Activated naive CD8-positive, alpha-beta T cell treated with anti-CD3 and anti-CD28 coated beads for 36 hours (primary cell): ENCODE measurements around the gene EFNB2. TPM values are rescaled to one million over a fixed set of nuclear protein-coding genes. Genes with fewer than 3 reads are reported as not detected.

Source experiments
- DNase-seq: peaks from one replicate; pipeline ENCODE4 v3.0.0; 2021
- H3K27ac Mint-ChIP-seq: one replicate; pipeline ENCODE4 v1.8.0; 2022; ENCODE audit warnings: mild to moderate bottlenecking, moderate library complexity, mixed read lengths
- H3K27me3 Mint-ChIP-seq: one replicate; pipeline ENCODE4 v1.8.0; 2022; ENCODE audit warnings: mild to moderate bottlenecking, mixed read lengths
- H3K36me3 Mint-ChIP-seq: one replicate; pipeline ENCODE4 v1.8.0; 2021; ENCODE audit warnings: mild to moderate bottlenecking, mixed read lengths
- H3K4me1 Mint-ChIP-seq: one replicate; pipeline ENCODE4 v1.8.0; 2021; ENCODE audit warnings: mixed read lengths
- H3K4me3 Mint-ChIP-seq: one replicate; pipeline ENCODE4 v1.8.0; 2022; ENCODE audit warnings: mild to moderate bottlenecking, moderate library complexity, mixed read lengths
- H3K9me3 Mint-ChIP-seq: one replicate; pipeline ENCODE4 v1.8.0; 2022; ENCODE audit warnings: mixed read lengths
- total RNA-seq, 2 experiments: library from RNA; stranded (reverse); gene quantifications; one replicate each; pipeline ENCODE4 v1.2.3, GENCODE V29; 2021

EFNB2 gene
- total RNA-seq, 2 experiments from 2014 or later: 0.06 to 0.08 TPM

DNA sequence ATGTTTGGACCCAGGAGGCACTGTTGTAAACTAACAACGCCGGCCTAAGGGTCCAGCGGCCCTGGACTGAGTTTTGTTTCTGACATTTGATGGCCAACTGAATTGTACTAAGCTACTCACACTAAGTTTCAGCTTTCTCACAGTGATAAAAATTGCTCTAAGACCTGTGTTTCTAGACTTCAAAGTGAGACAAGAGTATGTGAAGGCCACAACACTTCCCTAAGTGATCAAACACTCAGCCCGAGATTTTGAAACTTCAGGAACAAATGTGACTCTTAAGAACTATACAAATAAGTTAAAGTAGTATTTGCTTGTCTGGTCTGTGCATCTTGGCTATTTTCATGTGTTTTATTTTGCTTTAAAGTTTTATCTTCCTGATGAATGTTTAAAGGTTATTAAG is 30.2 kb downstream of the EFNB2 start:
- no peak for DNase-seq
- H3K27me3 Mint-ChIP-seq: peaks cover 24% of the 10 kb centered on the region
- H3K4me3 Mint-ChIP-seq: no peak overlapping the region
- H3K27ac Mint-ChIP-seq: no peak overlapping the region
- peaks cover 3% of the 10 kb centered on the region for H3K4me1 Mint-ChIP-seq
- H3K9me3 Mint-ChIP-seq: no peaks in the 10 kb centered on the region
- no peaks in the 10 kb centered on the region for H3K36me3 Mint-ChIP-seq

DNA sequence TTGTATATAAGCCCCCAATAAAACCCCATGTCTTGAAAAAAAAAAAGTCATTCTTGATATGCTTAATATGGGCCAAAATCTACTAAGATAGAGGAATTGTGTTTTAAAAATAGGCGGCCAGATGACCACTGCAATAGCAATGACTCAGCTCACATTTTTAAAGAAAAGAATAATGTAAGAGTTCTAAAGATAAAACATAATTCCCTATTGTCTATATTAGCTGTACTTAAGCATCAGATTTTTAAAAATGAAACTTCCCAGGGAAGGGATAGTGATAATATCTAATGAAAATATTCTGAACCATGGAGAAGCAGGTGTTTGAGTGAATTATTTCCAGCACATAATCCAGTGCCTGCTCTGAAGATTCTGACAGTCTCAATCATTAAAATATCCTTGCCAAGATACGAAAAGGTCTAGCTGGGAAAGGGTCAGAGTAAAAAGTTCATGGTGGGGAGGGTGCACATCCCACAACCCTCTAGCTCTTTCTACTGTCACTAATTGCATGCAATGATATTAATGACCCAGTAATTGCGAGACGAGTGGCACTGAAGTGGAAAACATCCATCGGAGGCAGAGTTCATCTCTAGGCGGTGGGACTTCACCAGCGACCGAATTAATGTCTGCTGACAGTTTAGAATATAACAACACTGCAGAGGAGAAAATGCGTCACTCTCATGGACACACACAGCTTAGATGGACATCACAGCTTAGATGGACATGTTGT is 31.6 kb downstream of the EFNB2 start:
- peaks cover 7% of the 10 kb centered on the region for H3K4me1 Mint-ChIP-seq
- no peak overlapping the region for H3K27ac Mint-ChIP-seq

DNA sequence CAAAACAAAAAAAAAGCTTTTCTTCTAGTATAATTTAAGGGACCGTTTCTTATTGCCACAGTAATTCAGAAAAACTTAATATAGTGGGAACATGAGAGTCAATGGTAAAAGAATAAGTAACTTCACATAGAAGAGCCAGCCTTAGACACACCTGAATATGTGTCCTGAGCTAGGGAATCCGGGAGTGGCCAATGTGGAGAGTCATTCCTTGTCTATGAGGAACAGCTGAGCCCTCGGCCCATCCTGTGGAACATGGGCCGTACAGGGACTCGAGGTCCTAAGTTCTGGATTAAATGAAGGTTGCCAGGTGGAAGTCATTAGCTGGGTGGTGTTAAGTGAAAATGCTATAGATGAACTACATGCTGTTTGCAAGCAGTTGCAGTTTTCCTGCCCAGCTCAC is 32.2 kb downstream of the EFNB2 start:
- Mint-ChIP-seq H3K4me1 (peaks cover 7% of the 10 kb centered on the region), H3K27ac (no peak overlapping the region), H3K27me3 (peaks cover 32% of the 10 kb centered on the region), H3K4me3 (no peak overlapping the region), H3K36me3 (no peaks in the 10 kb centered on the region), H3K9me3 (no peaks in the 10 kb centered on the region)
- no peak for DNase-seq

More for the DNA sequence above, 31.6 kb downstream of the EFNB2 start:
- Mint-ChIP-seq H3K36me3 (no peaks in the 10 kb centered on the region), H3K27me3 (peaks cover 26% of the 10 kb centered on the region), H3K9me3 (no peaks in the 10 kb centered on the region), H3K4me3 (no peak overlapping the region)
- DNase-seq: no peak

DNA sequence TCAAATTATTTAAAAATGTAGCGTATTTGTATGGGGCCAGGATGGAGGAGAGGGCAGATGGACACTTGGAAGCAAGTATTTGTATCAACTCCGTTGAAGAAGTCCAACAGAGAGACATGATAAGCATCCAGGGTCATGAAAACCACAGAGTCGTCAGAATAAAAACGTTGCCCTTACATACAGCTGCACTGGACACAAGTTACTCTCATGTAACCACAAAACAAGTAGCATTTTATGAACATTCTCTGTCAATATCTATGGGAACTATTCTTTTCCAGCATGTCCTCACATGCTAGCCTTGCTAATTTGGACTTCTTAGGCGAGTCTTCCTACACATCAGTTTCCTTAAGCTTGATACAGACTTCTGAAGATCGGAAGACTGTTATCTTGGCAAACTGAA is 35.0 kb downstream of the EFNB2 start:
- Mint-ChIP-seq H3K4me3 (no peak overlapping the region), H3K36me3 (no peaks in the 10 kb centered on the region), H3K27me3 (peaks cover 55% of the 10 kb centered on the region), H3K9me3 (no peaks in the 10 kb centered on the region), H3K4me1 (peaks cover 4% of the 10 kb centered on the region), H3K27ac (no peak overlapping the region)
- no peak for DNase-seq

DNA sequence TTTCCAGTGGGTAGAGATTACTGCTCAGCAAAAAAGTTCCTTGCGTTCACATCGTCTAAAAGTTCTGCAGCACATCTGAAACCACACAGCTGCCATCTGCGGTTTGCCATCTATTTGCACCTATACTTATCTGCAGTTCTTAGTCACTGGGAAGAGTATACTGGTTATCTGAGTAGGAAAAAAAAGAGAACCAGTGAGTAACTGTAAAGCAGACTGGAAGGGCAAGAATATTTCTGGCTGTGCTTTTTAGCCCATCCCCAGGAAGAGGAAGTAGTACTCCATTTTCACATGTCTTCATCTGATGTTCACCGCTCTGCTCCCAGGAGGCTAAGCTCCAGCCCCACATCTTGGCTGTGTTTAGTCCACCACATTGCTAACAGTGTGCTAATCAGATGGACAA is 35.6 kb downstream of the EFNB2 start:
- Mint-ChIP-seq H3K9me3 (no peaks in the 10 kb centered on the region), H3K4me1 (peaks cover 4% of the 10 kb centered on the region), H3K27ac (no peak overlapping the region), H3K36me3 (no peaks in the 10 kb centered on the region), H3K27me3 (peaks cover 56% of the 10 kb centered on the region), H3K4me3 (no peak overlapping the region)
- no peak for DNase-seq

DNA sequence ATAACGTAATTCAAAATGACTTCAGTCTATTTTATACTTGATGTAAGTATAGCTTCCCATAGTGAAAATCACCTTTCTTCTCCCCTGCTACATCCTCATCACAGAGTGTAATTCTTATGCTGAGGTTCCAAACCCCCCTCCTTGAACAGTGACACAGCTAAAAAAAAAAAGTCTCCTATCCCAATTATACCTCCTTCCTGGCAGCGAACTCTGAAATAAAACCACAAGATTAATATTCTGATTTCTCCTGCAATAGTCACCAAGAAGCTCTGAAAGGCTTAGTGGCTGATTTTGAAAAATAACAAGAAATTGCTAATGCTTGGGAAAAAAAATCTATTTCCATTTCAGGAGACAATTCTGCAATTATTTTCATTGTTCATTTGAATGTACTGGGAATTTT is 36.3 kb downstream of the EFNB2 start:
- no peak for DNase-seq
- no peaks in the 10 kb centered on the region for H3K36me3 Mint-ChIP-seq
- H3K27me3 Mint-ChIP-seq: peaks cover 62% of the 10 kb centered on the region
- H3K4me3 Mint-ChIP-seq: no peak overlapping the region
- no peak overlapping the region for H3K27ac Mint-ChIP-seq
- H3K4me1 Mint-ChIP-seq: peaks cover 4% of the 10 kb centered on the region
- no peaks in the 10 kb centered on the region for H3K9me3 Mint-ChIP-seq

DNA sequence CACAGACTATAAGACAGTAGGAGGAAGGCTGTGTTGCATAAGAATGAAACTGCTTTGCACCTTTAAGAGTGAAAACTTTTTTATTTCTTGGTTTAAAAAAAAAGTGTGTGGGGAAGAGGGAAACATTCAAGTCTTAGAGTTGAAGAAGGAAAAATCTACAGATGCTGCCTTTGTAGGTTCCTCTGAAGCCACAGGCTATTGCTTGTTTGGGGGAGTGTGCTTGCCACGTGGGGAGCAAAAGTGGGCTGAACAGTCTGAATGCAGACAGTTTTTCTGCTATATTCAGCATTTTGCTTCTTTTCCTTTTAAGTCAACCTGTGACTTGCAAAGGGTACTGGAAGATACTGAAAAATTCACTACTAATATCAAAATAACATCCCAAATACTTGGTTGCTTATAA is 36.9 kb downstream of the EFNB2 start:
- H3K36me3 Mint-ChIP-seq: no peaks in the 10 kb centered on the region
- H3K4me1 Mint-ChIP-seq: peaks cover 8% of the 10 kb centered on the region
- H3K27ac Mint-ChIP-seq: no peak overlapping the region
- peaks cover 67% of the 10 kb centered on the region for H3K27me3 Mint-ChIP-seq
- no peak overlapping the region for H3K4me3 Mint-ChIP-seq
- H3K9me3 Mint-ChIP-seq: no peaks in the 10 kb centered on the region
- DNase-seq: no peak

DNA sequence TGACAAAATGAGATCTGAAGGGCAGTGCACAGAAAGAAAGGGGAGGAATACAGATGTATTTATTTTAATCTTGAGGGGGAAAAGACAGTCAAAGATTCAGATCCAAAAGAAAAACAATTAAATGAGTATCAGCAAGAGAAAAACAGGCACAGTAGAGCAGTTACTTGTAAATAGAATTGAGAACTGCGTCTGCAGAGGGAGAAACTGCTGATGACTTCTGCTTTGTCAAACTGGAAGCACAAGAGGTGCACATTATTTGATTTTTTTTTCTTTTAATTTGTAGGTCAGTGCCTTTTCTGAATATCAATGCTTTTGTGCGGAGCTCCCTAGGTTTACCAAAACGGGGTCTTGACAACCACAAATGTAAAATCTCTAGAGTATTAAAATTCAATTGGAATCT is 37.3 kb downstream of the EFNB2 start:
- Mint-ChIP-seq H3K27ac (no peak overlapping the region), H3K27me3 (peaks cover 71% of the 10 kb centered on the region), H3K4me1 (peaks cover 13% of the 10 kb centered on the region), H3K36me3 (no peaks in the 10 kb centered on the region), H3K4me3 (no peak overlapping the region), H3K9me3 (no peaks in the 10 kb centered on the region)
- DNase-seq: no peak

DNA sequence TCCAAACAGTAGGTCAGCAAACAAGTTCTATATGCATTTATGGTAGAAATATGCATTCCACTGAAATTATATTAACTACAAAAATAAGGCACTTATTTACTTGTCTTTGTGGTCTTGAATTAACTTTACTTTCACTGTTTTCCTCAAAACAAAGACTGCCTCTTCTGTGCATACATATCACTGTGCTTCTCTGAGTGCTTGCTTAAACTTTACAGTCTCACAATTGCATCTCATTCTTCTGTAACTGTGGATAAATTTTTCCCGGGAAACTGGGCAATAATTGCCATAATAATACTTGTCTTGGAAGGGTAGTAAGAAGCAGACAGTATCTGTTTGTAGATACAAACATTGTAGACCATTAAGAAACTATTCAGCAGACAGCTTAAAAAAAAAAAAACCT is 38.4 kb downstream of the EFNB2 start:
- no peaks in the 10 kb centered on the region for H3K36me3 Mint-ChIP-seq
- H3K4me3 Mint-ChIP-seq: no peak overlapping the region
- H3K27me3 Mint-ChIP-seq: peaks cover 72% of the 10 kb centered on the region
- DNase-seq: no peak
- H3K4me1 Mint-ChIP-seq: peaks cover 13% of the 10 kb centered on the region
- no peak overlapping the region for H3K27ac Mint-ChIP-seq
- H3K9me3 Mint-ChIP-seq: no peaks in the 10 kb centered on the region

DNA sequence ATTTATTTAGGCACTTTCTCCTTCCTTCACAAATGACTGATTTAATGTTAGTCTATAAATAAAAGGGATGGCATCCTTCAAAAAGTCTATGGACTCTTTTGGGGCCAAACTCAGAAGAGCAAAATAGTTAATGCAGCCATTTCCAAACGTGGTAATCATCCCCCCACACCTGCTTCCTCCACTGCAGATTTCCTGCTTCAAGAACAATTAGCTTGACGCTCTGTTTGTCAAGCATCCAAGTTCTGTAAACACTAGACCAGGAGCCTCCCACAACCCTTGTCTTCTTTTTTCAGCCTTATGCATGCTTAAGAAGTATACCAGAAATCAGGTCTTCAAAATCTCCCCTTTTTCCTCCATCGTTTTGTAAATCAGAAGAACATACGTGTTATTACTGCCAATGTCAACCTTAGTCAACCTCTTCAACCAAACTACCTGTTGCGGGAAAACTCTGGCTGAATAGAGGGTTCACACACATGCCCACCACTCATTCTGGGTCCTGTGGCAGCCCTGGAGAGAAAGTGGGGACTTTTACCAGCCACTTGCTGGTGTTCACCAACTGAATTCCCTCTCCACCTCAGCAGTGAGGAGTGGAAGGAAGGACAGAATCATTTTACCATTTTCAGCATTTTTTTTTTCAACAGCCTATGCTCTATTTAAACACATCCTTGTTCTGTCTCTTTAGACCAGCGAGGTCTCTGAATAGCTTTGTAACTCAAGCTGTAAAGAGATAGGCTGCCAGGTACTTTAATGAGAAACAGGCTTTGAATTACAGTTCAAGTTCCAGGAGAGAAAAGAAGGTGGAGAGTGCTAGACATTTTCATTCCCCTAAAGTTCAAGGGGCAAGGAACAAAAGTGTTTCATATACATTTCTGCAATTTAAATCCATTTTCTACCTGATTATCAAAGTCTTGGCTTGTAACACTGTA is 39.1 kb downstream of the EFNB2 start:
- no peak for DNase-seq
- no peak overlapping the region for H3K4me3 Mint-ChIP-seq
- peaks cover 79% of the 10 kb centered on the region for H3K27me3 Mint-ChIP-seq
- H3K27ac Mint-ChIP-seq: no peak overlapping the region
- peaks cover 13% of the 10 kb centered on the region for H3K4me1 Mint-ChIP-seq
- no peaks in the 10 kb centered on the region for H3K36me3 Mint-ChIP-seq
- H3K9me3 Mint-ChIP-seq: no peaks in the 10 kb centered on the region

DNA sequence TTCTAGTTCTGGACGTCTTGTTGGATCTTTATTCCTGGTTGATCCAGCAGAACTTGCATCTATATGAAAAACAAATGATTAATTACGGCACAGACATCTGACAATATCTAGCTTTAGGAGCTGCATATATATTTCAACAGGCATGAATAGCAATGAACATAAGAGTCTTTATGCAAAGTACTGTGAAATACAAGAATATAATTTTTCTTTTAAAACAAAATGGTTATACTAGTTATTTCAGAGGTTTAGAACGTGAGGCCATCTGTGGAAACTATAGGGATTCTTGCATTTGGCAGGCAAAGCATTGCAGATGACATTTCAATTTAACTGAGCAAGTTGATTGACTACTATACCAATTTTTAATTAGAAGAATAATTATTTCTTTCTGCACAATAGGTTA is 40.5 kb downstream of the EFNB2 start:
- H3K36me3 Mint-ChIP-seq: no peaks in the 10 kb centered on the region
- H3K4me3 Mint-ChIP-seq: no peak overlapping the region
- peaks cover 81% of the 10 kb centered on the region for H3K27me3 Mint-ChIP-seq
- no peaks in the 10 kb centered on the region for H3K9me3 Mint-ChIP-seq
- H3K27ac Mint-ChIP-seq: no peak overlapping the region
- H3K4me1 Mint-ChIP-seq: peaks cover 20% of the 10 kb centered on the region
- DNase-seq: no peak

DNA sequence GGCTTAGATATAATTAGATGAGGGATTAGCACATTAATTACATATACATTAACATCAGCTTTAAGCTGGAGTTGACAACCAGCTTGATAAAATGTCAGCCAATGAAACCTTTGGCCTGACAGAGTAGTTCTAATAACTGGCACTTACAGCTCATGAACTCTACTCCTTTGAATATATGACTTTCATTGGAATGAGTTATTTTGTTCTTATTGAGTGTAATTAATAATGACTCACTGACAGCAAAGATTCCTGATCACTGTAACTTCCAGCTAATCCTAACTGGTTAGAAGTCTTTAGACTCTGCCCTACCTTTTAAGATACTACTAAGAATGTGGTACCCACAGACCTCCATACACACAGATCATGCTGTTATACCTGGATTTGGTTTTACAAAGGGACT is 41.0 kb downstream of the EFNB2 start:
- no peaks in the 10 kb centered on the region for H3K36me3 Mint-ChIP-seq
- no peaks in the 10 kb centered on the region for H3K9me3 Mint-ChIP-seq
- DNase-seq: no peak
- H3K4me3 Mint-ChIP-seq: no peak overlapping the region
- no peak overlapping the region for H3K27ac Mint-ChIP-seq
- peaks cover 81% of the 10 kb centered on the region for H3K27me3 Mint-ChIP-seq
- H3K4me1 Mint-ChIP-seq: peaks cover 18% of the 10 kb centered on the region

DNA sequence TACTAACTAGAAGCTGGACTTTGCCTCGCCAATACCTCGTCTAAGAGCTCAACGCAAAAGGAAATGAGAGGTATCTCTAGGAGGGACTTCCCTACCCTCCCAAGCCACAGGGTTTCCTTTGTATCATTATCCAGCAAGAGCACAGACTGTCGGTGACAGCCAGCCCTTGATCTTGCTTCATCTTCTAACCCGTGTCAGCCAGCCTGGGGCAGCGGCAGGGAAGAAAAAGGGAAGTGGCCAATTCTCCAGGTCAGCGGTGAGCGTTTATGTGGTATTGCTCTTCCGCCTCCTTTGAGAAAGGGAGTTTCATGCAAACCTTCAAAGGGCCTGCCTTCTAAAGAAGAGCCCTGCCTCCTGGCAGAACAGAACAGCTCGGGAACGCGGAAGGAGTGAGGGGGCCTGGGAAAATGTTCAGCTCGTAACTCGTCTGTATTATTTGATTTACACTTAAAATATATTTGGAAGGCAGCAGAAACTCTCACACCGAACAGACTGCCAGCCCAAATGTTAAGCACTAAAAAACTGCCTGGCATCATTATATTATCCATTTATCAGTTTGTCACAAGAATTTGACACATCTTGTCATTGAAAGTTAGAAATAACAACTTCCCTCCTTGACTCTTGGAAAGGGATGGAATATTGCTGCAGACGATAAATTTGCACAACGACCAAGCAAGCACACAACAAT is 41.8 kb downstream of the EFNB2 start:
- H3K36me3 Mint-ChIP-seq: no peaks in the 10 kb centered on the region
- no peak overlapping the region for H3K4me3 Mint-ChIP-seq
- H3K27me3 Mint-ChIP-seq: peaks cover 87% of the 10 kb centered on the region
- H3K9me3 Mint-ChIP-seq: no peaks in the 10 kb centered on the region
- DNase-seq: no peak
- peaks cover 18% of the 10 kb centered on the region for H3K4me1 Mint-ChIP-seq
- no peak overlapping the region for H3K27ac Mint-ChIP-seq

DNA sequence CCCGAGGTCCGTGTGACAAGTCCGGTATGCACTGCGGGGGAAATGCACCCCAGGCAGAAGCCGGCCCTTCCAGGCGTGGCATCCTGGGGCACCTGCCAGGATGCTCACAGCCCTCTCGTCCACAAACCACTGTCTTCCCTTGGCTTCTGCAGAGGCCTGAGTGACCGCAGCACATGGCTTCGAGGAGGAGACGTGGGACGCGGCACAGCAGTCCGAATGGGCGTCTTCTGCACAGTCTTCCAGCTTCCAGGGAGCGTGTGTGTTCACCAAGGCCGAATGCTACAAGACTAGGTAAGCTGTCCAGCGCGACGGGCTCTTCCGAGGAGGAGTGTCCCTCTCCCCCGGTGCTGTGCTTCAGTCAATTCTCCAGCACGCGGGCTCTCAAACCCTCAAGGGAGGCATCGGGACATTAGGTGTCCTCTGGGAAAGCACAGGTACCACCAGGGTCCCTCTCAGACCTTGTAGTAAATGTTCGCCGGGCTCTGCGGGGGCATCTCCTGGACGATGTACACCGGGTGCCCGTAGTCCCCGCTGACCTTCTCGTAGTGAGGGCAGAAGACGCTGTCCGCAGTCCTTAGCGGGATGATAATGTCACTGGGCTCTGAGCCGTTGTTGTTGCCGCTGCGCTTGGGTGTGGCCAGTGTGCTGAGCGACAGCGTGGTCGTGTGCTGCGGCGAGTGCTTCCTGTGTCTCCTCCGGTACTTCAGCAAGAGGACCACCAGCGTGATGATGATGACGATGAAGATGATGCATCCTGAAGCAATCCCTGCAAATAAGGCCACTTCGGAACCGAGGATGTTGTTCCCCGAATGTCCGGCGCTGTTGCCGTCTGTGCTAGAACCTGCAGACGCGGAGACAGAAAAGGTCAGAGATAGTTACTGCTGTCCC is 42.6 kb downstream of the EFNB2 start:
- Mint-ChIP-seq H3K27me3 (peaks cover 83% of the 10 kb centered on the region), H3K4me3 (no peak overlapping the region), H3K4me1 (peaks cover 18% of the 10 kb centered on the region), H3K36me3 (no peaks in the 10 kb centered on the region), H3K9me3 (no peaks in the 10 kb centered on the region), H3K27ac (no peak overlapping the region)
- DNase-seq: no peak
